Midbrain (tissue), 1 donor: Measurements from ENCODE around the gene GHRHR.

Experiments
- DNase-seq: peaks from one replicate; lab custom pipeline; 2025; lab: John Stamatoyannopoulos, UW

GHRHR gene

GRCh38 chr7:30963842-30964241 is at the start of gene GHRHR:
GHRHR (plus strand) TSS chr7:30963953; CDS start chr7:30964069, 116 bp downstream.
- DNase-seq = no peak

- DNase-seq = no peak
Observed at GRCh38 chr7:30914596-30914995, 49.2 kb upstream of the GHRHR start.

GRCh38 chr7:30915005-30915601 is 48.6 kb upstream of the GHRHR start:
- DNase-seq = no peak

GRCh38 chr7:30915751-30916150 is 48.0 kb upstream of the GHRHR start:
- no peak for DNase-seq

GRCh38 chr7:30916255-30916654 is 47.5 kb upstream of the GHRHR start:
- no peak for DNase-seq

- no peak for DNase-seq
Observed at GRCh38 chr7:30916767-30917166, 47.0 kb upstream of the GHRHR start.

GRCh38 chr7:30917216-30917893 is 46.4 kb upstream of the GHRHR start:
- DNase-seq = no peak

GRCh38 chr7:30918676-30919075 is 45.1 kb upstream of the GHRHR start:
- no peak for DNase-seq

GRCh38 chr7:30920021-30920583 is 43.7 kb upstream of the GHRHR start:
- no peak for DNase-seq

- no peak for DNase-seq
Observed at GRCh38 chr7:30920584-30921539, 42.9 kb upstream of the GHRHR start.

GRCh38 chr7:30921540-30922401 is 42.0 kb upstream of the GHRHR start:
- no peak for DNase-seq

GRCh38 chr7:30922596-30922995 is 41.2 kb upstream of the GHRHR start:
- no peak for DNase-seq

- no peak for DNase-seq
Observed at GRCh38 chr7:30923009-30923773, 40.6 kb upstream of the GHRHR start.

GRCh38 chr7:30923774-30924413 is 39.9 kb upstream of the GHRHR start:
- DNase-seq = no peak

- DNase-seq = no peak
Observed at GRCh38 chr7:30924624-30925023, 39.1 kb upstream of the GHRHR start.

- DNase-seq = no peak
Observed at GRCh38 chr7:30925117-30925516, 38.6 kb upstream of the GHRHR start.

GRCh38 chr7:30925913-30926312 is 37.8 kb upstream of the GHRHR start:
- no peak for DNase-seq

- no peak for DNase-seq
Observed at GRCh38 chr7:30926313-30926712, 37.4 kb upstream of the GHRHR start.

- DNase-seq = no peak
Observed at GRCh38 chr7:30927040-30927439, 36.7 kb upstream of the GHRHR start.

GRCh38 chr7:30927559-30927958 is 36.2 kb upstream of the GHRHR start:
- no peak for DNase-seq
